MM.1S (cell line): ENCODE data around the gene DNAJB6.

Source experiments
- DNase-seq: peaks from one replicate; pipeline ENCODE4 v3.0.0-alpha.2; 2015
- H2AFZ ChIP-seq: fragments of 300-600 bp; sonication (generic); 2 replicates; pipeline ENCODE4 v1.6.0; 2016; ENCODE audit warnings: antibody characterized with exemption, low read length
- H3F3A ChIP-seq: fragments of 300-600 bp; sonication (generic); 2 replicates; pipeline ENCODE4 v1.6.1; 2016; ENCODE audit warnings: mild to moderate bottlenecking, antibody characterized with exemption, low read length, moderate library complexity, mixed read lengths; ENCODE audit not compliant: insufficient read depth
- H3K27ac ChIP-seq: fragments of 300-600 bp; sonication (generic); 2 replicates; pipeline ENCODE4 v1.5.1; 2016; ENCODE audit warnings: mild to moderate bottlenecking, low read length
- H3K27me3 ChIP-seq: fragments of 300-600 bp; sonication (generic); replicated peaks from 2 replicates; pipeline ENCODE4 v1.6.0; 2016; ENCODE audit warnings: low read length; ENCODE audit not compliant: insufficient read depth
- H3K36me3 ChIP-seq: fragments of 300-600 bp; sonication (generic); replicated peaks from 2 replicates; pipeline ENCODE4 v1.6.1; 2016; ENCODE audit warnings: mild to moderate bottlenecking, low read length, mixed read lengths; ENCODE audit not compliant: insufficient read depth
- H3K4me1 ChIP-seq: fragments of 300-600 bp; sonication (generic); 2 replicates; pipeline ENCODE4 v1.6.1; 2016; ENCODE audit warnings: low read length, mixed read lengths
- H3K4me2 ChIP-seq: fragments of 300-600 bp; sonication (generic); 2 replicates; pipeline ENCODE4 v1.6.0; 2016; ENCODE audit warnings: low read depth, low read length
- H3K4me3 ChIP-seq: fragments of 300-600 bp; sonication (generic); 2 replicates; pipeline ENCODE4 v1.5.1; 2016; ENCODE audit warnings: low read length, mixed read lengths
- H3K79me2 ChIP-seq: fragments of 300-600 bp; sonication (generic); 2 replicates; pipeline ENCODE4 v1.6.1; 2016; ENCODE audit warnings: mixed run types, low read length, mixed read lengths
- H3K9ac ChIP-seq: fragments of 300-600 bp; sonication (generic); 2 replicates; pipeline ENCODE4 v1.6.1; 2016; ENCODE audit warnings: low read length, mixed read lengths
- H3K9me2 ChIP-seq: fragments of 300-600 bp; sonication (generic); replicated peaks from 2 replicates; pipeline ENCODE4 v1.6.1; 2016; ENCODE audit warnings: mild to moderate bottlenecking, low read length, mixed read lengths; ENCODE audit not compliant: insufficient read depth
- H3K9me3 ChIP-seq: fragments of 300-600 bp; sonication (generic); replicated peaks from 2 replicates; pipeline ENCODE4 v1.6.1; 2016; ENCODE audit warnings: mild to moderate bottlenecking, low read length, mixed read lengths; ENCODE audit not compliant: insufficient read depth
- H4K20me1 ChIP-seq: fragments of 300-600 bp; sonication (generic); 2 replicates; pipeline ENCODE4 v1.6.1; 2016; ENCODE audit warnings: mild to moderate bottlenecking, low read length, moderate library complexity, mixed read lengths; ENCODE audit not compliant: insufficient read depth
- EZH2 ChIP-seq: fragments of 300-600 bp; sonication (generic); optimal IDR thresholded peaks from 2 replicates; pipeline ENCODE3; 2017; ENCODE audit warnings: low read depth, mild to moderate bottlenecking, antibody characterized with exemption, low read length, mixed read lengths
- EZH2phosphoT487 ChIP-seq: fragments of 300-600 bp; sonication (generic); IDR thresholded peaks from 2 replicates; pipeline ENCODE4 v1.6.1; 2018; ENCODE audit warnings: antibody characterized with exemption, low read length
- TF ChIP-seq, protein P1 (sequence below): fragments of 300-600 bp; sonication (generic); IDR thresholded peaks from 2 replicates; pipeline ENCODE4 v1.5.1; 2016; ENCODE audit warnings: antibody characterized with exemption, low read length, mixed read lengths

The DNAJB6 gene

DNA sequence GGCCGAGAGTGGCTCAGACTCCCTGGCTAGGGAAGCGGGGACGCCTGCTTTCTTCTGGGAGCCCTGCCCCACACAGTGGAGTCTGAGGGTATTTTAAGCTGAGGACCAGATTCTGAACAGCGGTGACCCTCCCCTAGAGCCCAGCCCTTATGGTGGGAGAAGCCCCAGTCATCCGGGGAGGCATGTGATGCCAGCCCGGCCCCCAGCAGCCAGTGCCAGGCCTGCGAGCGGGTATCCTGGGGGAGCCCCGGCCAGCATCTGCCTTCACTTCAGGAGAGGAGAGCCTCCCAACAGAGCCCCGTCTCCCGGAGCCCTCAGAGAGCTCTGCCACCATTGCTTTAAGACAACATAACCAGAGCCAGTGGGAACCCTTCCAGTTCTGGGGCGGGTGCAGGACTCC, 41.5 kb upstream of the DNAJB6 start:
- H3K4me2 ChIP-seq: no peak overlapping the region
- peaks cover 58% of the 10 kb centered on the region for H3K27me3 ChIP-seq
- H2AFZ ChIP-seq: no peak overlapping the region
- no peak for DNase-seq
- H3K27ac ChIP-seq: no peak overlapping the region
- no peaks in the 10 kb centered on the region for H3K79me2 ChIP-seq
- no peak overlapping the region for H3K9ac ChIP-seq
- no peaks in the 10 kb centered on the region for H3K36me3 ChIP-seq
- no peaks in the 10 kb centered on the region for H3K9me3 ChIP-seq
- no peak overlapping the region for H3K4me3 ChIP-seq
- TF ChIP-seq, protein P1, sequence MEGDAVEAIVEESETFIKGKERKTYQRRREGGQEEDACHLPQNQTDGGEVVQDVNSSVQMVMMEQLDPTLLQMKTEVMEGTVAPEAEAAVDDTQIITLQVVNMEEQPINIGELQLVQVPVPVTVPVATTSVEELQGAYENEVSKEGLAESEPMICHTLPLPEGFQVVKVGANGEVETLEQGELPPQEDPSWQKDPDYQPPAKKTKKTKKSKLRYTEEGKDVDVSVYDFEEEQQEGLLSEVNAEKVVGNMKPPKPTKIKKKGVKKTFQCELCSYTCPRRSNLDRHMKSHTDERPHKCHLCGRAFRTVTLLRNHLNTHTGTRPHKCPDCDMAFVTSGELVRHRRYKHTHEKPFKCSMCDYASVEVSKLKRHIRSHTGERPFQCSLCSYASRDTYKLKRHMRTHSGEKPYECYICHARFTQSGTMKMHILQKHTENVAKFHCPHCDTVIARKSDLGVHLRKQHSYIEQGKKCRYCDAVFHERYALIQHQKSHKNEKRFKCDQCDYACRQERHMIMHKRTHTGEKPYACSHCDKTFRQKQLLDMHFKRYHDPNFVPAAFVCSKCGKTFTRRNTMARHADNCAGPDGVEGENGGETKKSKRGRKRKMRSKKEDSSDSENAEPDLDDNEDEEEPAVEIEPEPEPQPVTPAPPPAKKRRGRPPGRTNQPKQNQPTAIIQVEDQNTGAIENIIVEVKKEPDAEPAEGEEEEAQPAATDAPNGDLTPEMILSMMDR: no peak
- TF ChIP-seq EZH2: no peak
- TF ChIP-seq EZH2phosphoT487: no peak
- H3F3A ChIP-seq: no peaks in the 10 kb centered on the region
- H4K20me1 ChIP-seq: no peaks in the 10 kb centered on the region
- no peaks in the 10 kb centered on the region for H3K9me2 ChIP-seq
- no peaks in the 10 kb centered on the region for H3K4me1 ChIP-seq

DNA sequence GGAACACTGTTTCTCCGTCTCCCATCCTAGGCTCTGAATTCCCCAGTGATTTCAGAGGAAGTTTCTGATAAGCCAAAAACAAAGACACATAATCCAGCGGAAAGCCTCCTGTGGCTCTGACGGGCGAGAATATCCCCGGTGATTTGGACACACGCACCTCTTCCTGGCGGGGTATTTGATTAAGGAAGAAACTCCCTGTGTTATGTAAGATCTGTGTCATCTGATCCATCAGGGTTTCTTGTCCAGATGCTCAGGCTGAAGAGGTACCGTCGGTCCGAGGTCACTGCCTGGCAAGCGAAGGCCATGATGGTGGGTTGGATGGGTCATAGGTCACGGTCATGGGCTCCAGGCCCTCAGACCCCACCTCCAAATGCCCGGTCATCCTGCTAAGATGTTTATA, 39.6 kb upstream of the DNAJB6 start:
- no peak overlapping the region for H3K9ac ChIP-seq
- DNase-seq: no peak
- no peaks in the 10 kb centered on the region for H3K9me2 ChIP-seq
- no peaks in the 10 kb centered on the region for H3K36me3 ChIP-seq
- TF ChIP-seq, protein P1: no peak
- no peak for TF ChIP-seq EZH2phosphoT487
- no peak for TF ChIP-seq EZH2
- no peak overlapping the region for H3K27ac ChIP-seq
- H3K9me3 ChIP-seq: no peaks in the 10 kb centered on the region
- H3F3A ChIP-seq: peaks cover 2% of the 10 kb centered on the region; the same call in 1 of the 2 replicates
- no peaks in the 10 kb centered on the region for H4K20me1 ChIP-seq
- H3K4me1 ChIP-seq: peaks cover 4% of the 10 kb centered on the region; the same call in 1 of the 2 replicates
- no peak overlapping the region for H3K4me2 ChIP-seq
- no peak overlapping the region for H3K4me3 ChIP-seq
- H2AFZ ChIP-seq: no peak overlapping the region
- no peaks in the 10 kb centered on the region for H3K79me2 ChIP-seq
- peaks cover 42% of the 10 kb centered on the region for H3K27me3 ChIP-seq

DNA sequence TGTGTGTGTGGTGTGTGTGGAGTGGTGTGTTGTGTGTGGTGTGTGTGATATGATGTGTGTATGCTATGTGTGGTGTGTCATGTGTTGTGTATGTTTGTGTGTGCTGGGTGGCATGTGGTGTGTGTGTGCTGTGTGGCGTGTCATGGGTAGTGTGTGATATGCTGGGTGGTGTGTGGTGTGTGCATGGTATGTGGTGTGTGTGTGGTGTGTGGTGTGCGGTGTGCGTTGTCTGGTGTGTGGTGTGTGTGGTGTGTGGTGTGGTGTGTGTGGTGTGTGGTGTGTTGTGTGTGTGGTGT, 37.5 kb upstream of the DNAJB6 start:
- Histone ChIP-seq H3K9me3 (no peaks in the 10 kb centered on the region), H3F3A (peaks cover 3% of the 10 kb centered on the region; the same call in 1 of the 2 replicates), H3K4me1 (peaks cover 8% of the 10 kb centered on the region), H4K20me1 (no peaks in the 10 kb centered on the region), H3K9me2 (no peaks in the 10 kb centered on the region), H3K79me2 (no peaks in the 10 kb centered on the region), H3K4me3 (no peak overlapping the region), H3K36me3 (no peaks in the 10 kb centered on the region), H3K27ac (no peak overlapping the region), H3K27me3 (peaks cover 26% of the 10 kb centered on the region), H3K4me2 (no peak overlapping the region), H2AFZ (no peak overlapping the region), H3K9ac (no peak overlapping the region)
- no peak for DNase-seq
- TF ChIP-seq, protein P1: no peak
- TF ChIP-seq EZH2 (no peak), EZH2phosphoT487 (no peak)
